OCI-M2 (cell line): ENCODE measurements around the gene SVIL.
"Not testable (repeated sequence)": the region's sequence is repeated elsewhere in the genome, so short reads cannot be mapped to it uniquely, and the experiment has no call there.

Experiments
- DNase-seq: peaks from one replicate; lab custom pipeline; 2025; ENCODE audit not compliant: unreplicated experiment; lab: John Stamatoyannopoulos, UW

SVIL gene

GRCh38 chr10:29624357-29624756 is 10.4 kb downstream of the SVIL start:
- not testable (repeated sequence) for DNase-seq

- no peak for DNase-seq
Measured at GRCh38 chr10:29623797-29624196, 11.0 kb downstream of the SVIL start.

GRCh38 chr10:29622382-29622922 is 12.3 kb downstream of the SVIL start:
- DNase-seq, result no peak

GRCh38 chr10:29621161-29621560 is 13.6 kb downstream of the SVIL start:
- DNase-seq, result no peak

- no peak for DNase-seq
Measured at GRCh38 chr10:29620112-29620690, 14.6 kb downstream of the SVIL start.

GRCh38 chr10:29619241-29619669 is 15.5 kb downstream of the SVIL start:
- no peak for DNase-seq

- no peak for DNase-seq
Measured at GRCh38 chr10:29618341-29619171, 16.2 kb downstream of the SVIL start.

GRCh38 chr10:29617880-29618340 is 16.9 kb downstream of the SVIL start:
- no peak for DNase-seq

GRCh38 chr10:29616542-29616941 is 18.2 kb downstream of the SVIL start:
- no peak for DNase-seq

GRCh38 chr10:29615195-29615594 is 19.6 kb downstream of the SVIL start:
- no peak for DNase-seq

- not testable (repeated sequence) for DNase-seq
Measured at GRCh38 chr10:29614289-29614688, 20.5 kb downstream of the SVIL start.

- no peak for DNase-seq
Measured at GRCh38 chr10:29613791-29614190, 21.0 kb downstream of the SVIL start.

GRCh38 chr10:29613196-29613595 is 21.6 kb downstream of the SVIL start:
- no peak for DNase-seq

GRCh38 chr10:29612657-29613056 is 22.1 kb downstream of the SVIL start:
- DNase-seq, result no peak

GRCh38 chr10:29611781-29612381 is 22.9 kb downstream of the SVIL start:
- DNase-seq, result no peak

GRCh38 chr10:29610876-29611647 is 23.7 kb downstream of the SVIL start:
- no peak for DNase-seq

GRCh38 chr10:29610331-29610730 is 24.4 kb downstream of the SVIL start:
- DNase-seq, result not testable (repeated sequence)

- DNase-seq, result no peak
Measured at GRCh38 chr10:29609696-29610095, 25.1 kb downstream of the SVIL start.

- DNase-seq, result no peak
Measured at GRCh38 chr10:29608476-29609301, 26.1 kb downstream of the SVIL start.

GRCh38 chr10:29608062-29608461 is 26.7 kb downstream of the SVIL start:
- no peak for DNase-seq
